GM12892 (cell line): ENCODE measurements around the gene PROM1.

Source experiments
- POLR2A ChIP-seq: IDR thresholded peaks from 2 replicates; pipeline ENCODE4 v1.6.1; 2011; ENCODE audit warnings: low read depth, low read length, control low read depth
- POLR2AphosphoS5 ChIP-seq: IDR thresholded peaks from 2 replicates; pipeline ENCODE4 v1.6.1; 2011; ENCODE audit warnings: low read depth, low read length, control low read depth
- TAF1 ChIP-seq: IDR thresholded peaks from 2 replicates; pipeline ENCODE4 v1.6.1; 2011; ENCODE audit warnings: low read depth, mild to moderate bottlenecking, control low read depth, low read length, borderline replicate concordance

GRCh38 chr4:16122784-16123183, 39.0 kb upstream of the PROM1 start:
- TF ChIP-seq POLR2A (no peak), POLR2AphosphoS5 (no peak), TAF1 (no peak)
